Measurements from ENCODE around the gene PACSIN1.

The PACSIN1 gene

GRCh38 chr6:34511915-34512737, 46.2 kb downstream of the PACSIN1 start:
- Histone ChIP-seq H3K27ac (no peak overlapping the region), H3K4me3 (no peak overlapping the region)

DNA sequence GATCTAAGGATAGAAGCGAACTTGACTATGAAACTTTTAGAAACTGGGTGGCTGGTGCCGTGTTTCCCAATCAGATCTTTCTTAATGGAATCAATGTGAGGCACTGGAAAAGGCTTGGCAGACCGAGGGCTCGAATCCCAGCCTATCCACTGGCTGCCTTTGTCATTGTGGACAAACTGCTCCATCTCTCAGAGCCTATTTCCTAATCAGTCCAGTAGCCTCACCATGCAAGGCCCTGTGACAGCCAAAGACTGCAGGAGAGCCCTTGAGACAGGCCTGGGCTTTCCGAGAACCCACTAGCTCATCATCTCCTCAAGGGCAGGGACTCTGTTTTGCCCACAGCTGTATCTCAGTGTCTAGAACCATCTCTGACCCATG, 46.9 kb downstream of the PACSIN1 start:
- Histone ChIP-seq H3K27ac (no peak overlapping the region), H3K4me3 (no peak overlapping the region)

DNA sequence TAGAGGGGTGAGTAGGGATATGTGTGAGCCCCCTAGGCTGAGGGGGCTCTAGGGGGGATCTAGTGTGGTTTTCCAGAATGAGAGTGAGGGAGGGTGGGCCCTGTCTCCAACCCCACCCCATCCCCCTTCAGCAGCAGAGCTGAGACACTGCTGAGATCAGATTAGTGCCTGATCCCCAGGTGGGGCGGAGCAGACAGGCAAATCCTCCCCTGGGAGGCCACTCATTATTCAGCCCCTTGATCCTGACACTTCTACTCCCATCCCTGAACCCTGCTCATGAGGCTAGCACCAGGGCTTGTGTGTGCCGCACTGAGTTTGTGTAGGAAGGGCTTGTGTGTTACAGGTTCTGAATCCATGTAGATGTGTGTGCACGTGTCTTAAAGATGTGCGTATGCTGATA, 47.8 kb downstream of the PACSIN1 start:
- H3K4me3 ChIP-seq, result no peak overlapping the region
- H3K27ac ChIP-seq, result no peak overlapping the region

GRCh38 chr6:34514112-34514511, 48.2 kb downstream of the PACSIN1 start:
- Histone ChIP-seq H3K4me3 (no peak overlapping the region), H3K27ac (no peak overlapping the region)

- no peak overlapping the region for H3K4me3 ChIP-seq
- H3K27ac ChIP-seq, result no peak overlapping the region
Measured at GRCh38 chr6:34514593-34515472, 49.0 kb downstream of the PACSIN1 start.

DNA sequence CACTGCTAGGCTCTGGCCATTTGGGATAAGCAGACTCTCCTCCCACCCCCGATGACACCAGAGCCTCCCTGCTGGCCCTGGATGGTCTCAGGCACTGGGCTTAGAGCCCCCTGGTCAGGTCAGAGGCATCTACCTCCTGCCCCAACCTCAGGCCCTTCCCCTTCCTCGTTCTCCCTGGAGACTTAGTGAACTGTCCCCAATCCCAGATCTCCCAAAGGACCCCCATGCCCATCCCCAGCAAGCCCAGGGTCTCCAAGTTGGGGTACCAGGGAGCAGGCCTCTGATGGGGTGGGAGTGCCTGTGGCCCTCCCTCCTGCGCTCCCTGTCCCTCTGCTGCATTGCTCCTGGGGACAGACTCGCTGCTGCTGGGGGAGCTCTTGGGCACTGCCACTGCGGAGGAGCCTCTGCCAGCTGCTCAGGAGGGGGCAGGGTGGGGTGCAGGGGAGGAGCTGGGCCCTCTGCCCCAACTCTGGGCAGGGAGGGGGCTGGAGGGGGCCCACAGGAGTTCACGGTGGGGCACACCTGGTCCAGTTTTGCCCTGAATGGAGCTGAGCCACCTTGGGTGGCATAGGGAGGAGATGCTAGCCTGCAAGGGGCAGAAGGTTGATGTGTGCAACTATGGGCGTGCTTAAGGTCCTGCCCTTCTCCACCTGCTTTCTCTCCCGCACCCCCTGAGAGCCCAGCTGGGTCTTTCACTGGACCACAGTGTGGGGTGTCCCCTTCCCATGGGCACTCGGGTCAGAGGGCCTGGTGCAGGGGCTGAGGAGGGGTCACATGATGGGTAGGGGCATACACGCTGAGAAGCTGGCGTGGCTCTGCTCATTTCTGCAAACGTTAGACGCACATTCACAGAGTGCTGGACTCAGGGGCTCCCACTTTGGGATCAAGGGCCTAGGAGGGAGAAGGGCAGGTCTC, 49.9 kb downstream of the PACSIN1 start:
- Histone ChIP-seq H3K27ac (no peak overlapping the region), H3K4me3 (no peak overlapping the region)

DNA sequence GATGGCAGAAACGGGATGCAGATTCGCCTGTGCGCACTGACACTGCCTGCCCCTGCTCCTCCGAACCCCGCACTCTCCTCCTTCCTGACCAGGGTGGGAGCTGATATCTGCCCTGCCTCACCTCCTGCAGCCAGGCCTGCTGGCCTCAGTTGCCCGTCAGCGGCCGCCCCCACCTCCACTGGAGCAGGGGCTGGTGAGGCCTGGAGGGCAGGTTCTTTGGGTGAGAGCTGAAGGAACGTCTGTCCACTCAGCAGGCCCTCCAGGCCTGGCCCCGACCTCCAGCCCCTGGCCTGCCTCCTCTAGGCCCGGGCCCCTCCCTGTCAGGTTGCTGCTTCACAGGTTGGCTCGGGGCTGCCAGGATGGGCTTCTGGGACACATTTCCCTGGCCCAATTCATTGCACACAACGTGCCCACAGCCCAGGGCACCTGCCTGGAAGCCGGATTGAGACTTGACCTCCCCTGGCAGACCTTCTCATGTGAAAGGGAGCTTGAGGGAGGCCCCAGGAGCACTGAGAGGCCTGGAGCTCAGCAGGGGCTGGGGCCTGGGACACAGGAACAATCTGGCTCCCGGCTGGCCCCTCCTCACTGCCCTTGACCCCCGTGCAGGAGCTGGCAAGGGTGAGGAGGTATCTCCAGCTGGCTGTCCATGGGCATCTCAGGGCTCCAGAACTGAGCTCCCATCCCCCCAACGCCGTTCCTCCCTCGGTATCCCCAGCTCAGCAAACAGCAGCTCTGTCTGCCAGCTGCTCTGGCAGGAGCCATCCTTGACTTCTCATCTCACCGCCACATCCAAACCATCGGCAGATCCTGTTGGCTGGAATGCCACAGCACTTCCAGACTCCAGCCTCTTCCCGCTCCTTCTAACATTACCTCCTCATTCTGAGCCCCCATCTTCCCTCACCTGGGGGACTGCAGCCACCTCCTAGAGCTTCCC, 50.8 kb downstream of the PACSIN1 start:
- no peak overlapping the region for H3K27ac ChIP-seq
- H3K4me3 ChIP-seq, result no peak overlapping the region

- Histone ChIP-seq H3K27ac (no peak overlapping the region), H3K4me3 (no peak overlapping the region)
Measured at GRCh38 chr6:34517461-34517881, 51.6 kb downstream of the PACSIN1 start.

DNA sequence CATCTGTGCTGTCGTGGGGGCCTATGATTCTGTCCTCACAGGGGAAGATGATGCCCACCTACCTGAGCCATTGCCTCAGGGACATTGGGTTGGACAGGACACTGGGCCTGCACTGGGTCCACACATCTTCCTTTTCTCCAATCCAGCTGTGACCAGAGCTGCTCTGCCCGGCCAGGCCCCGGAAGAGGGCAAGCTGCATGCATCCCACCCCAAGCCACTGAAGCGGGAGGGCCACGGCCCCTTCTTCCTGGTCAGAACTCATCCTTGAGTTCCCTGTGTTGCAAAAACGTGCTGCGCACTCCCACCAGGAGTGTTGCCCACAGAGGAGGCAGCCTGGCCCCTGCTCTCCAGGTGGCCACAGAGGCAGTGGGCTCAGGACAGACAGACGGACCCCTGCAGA, 52.1 kb downstream of the PACSIN1 start:
- Histone ChIP-seq H3K4me3 (no peak overlapping the region), H3K27ac (no peak overlapping the region)

DNA sequence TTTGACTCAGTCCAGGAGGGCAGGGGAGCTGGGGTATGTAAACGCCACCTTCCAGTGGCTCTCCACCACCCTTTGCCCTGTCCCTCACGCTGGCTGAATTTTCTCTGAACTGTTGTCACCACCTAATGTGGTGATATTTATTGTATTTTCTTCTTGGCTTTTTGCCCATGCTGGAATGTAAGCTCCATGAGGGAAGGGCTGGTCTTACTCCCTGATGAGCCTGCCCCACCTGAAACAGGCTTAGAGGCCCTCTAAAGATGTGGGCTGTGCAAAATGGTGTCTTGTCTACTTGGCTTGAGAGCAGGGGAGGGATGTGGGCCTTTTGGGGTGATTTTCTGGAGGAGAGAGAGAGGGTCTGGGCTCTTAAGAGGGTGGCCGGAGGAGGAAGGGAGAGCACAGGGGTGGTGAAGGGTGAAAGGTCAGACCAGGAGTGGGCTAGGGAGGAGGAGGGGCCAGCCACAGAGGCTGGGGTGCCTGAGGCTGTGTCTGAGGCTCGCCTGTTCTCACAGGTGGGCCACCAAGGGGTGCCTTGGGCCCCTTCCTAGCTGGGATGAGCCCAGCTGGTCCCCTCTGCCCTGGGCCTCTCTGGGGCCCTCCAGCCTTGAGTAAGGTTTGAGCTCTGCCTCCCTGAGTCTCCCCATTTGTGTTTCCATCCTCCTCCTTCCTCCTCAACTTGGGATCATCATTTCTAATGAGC, 52.9 kb downstream of the PACSIN1 start:
- Histone ChIP-seq H3K4me3 (no peak overlapping the region), H3K27ac (no peak overlapping the region)

DNA sequence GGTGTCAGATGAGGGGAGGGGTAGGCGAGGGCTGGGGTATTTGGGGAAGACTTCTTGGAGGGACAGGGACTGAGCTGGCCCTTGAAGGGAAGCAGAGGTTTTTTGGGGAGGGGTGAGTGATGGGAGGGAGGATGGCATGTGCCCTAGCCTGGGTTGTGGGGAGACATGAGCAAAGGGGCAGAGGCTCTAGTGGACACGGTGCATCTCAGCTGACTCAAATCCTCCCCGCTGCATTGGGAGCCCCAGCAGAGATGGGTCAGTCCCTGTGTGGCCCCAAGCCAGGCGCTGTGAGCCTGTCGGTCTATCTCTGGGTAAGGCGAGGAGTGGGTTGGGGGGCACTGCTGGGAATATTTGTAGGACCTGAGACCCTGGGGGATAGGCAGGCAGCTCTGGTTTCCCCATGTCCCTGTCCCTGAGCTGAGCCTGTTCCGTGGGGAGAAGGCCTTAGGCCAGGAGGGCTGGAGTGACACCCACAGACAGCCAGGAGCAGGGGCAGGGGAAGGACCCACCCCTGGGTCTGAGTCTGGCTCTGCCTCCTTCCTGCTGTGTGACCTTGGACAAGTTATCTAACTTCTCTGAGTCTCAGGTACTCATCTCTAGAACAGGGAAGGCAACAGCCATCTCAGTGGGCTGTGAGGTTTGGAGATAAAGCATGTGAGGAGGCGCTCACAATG, 54.2 kb downstream of the PACSIN1 start:
- no peak overlapping the region for H3K4me3 ChIP-seq

GRCh38 chr6:34520645-34521462, 55.0 kb downstream of the PACSIN1 start:
- H3K27ac ChIP-seq, result no peak overlapping the region

More for the DNA sequence above, 54.2 kb downstream of the PACSIN1 start:
- no peak overlapping the region for H3K27ac ChIP-seq

GRCh38 chr6:34521463-34522285, 55.8 kb downstream of the PACSIN1 start:
- H3K27ac ChIP-seq, result no peak overlapping the region
- no peak overlapping the region for H3K4me3 ChIP-seq

More at GRCh38 chr6:34520645-34521462, 55.0 kb downstream of the PACSIN1 start:
- no peak overlapping the region for H3K4me3 ChIP-seq

GRCh38 chr6:34522761-34523160, 56.9 kb downstream of the PACSIN1 start:
- Histone ChIP-seq H3K4me3 (no peak overlapping the region), H3K27ac (no peak overlapping the region)

GRCh38 chr6:34523441-34524206, 57.7 kb downstream of the PACSIN1 start:
- peak overlapping the region in 1 of 21 experiments; percentile 3 for H3K27ac ChIP-seq
- no peak overlapping the region for H3K4me3 ChIP-seq

All from skin epidermis (tissue), 12 donors.